Hepatocyte (in vitro differentiated cells): ENCODE data around the gene FOS. TPM values are rescaled to one million over a fixed set of nuclear protein-coding genes. Genes with fewer than 3 reads are reported as not detected.

ENCODE experiments used
- DNase-seq: peaks from one replicate; pipeline ENCODE4 v3.0.0-alpha.2; 2016; ENCODE audit warnings: low spot score
- H2AFZ ChIP-seq: fragments of 200-600 bp; sonication (generic); 2 replicates; pipeline ENCODE4 v1.6.0; 2016; ENCODE audit warnings: antibody characterized with exemption, mild to moderate bottlenecking
- H3K27ac ChIP-seq: fragments of 200-600 bp; sonication (generic); 2 replicates; pipeline ENCODE4 v1.5.1; 2016; ENCODE audit warnings: mild to moderate bottlenecking
- H3K27me3 ChIP-seq: fragments of 200-600 bp; sonication (generic); 2 replicates; pipeline ENCODE4 v1.6.1; 2016
- H3K36me3 ChIP-seq: fragments of 200-600 bp; sonication (generic); replicated peaks from 2 replicates; pipeline ENCODE4 v1.5.1; 2016; ENCODE audit warnings: low read depth; ENCODE audit not compliant: insufficient read depth
- H3K4me1 ChIP-seq: fragments of 200-600 bp; sonication (generic); 2 replicates; pipeline ENCODE4 v1.5.1; 2016; ENCODE audit warnings: mild to moderate bottlenecking, moderate library complexity; ENCODE audit not compliant: insufficient read depth
- H3K4me2 ChIP-seq: fragments of 200-600 bp; sonication (generic); 2 replicates; pipeline ENCODE4 v1.6.0; 2016
- H3K4me3 ChIP-seq: fragments of 200-600 bp; sonication (generic); 2 replicates; pipeline ENCODE4 v1.5.1; 2016; ENCODE audit warnings: mild to moderate bottlenecking
- H3K79me2 ChIP-seq: fragments of 200-600 bp; sonication (generic); 2 replicates; pipeline ENCODE4 v1.6.0; 2017; ENCODE audit warnings: mild to moderate bottlenecking
- H3K9me2 ChIP-seq: fragments of 200-600 bp; sonication (generic); replicated peaks from 2 replicates; pipeline ENCODE4 v1.6.0; 2017; ENCODE audit warnings: mild to moderate bottlenecking; ENCODE audit not compliant: insufficient read depth
- H3K9me3 ChIP-seq: fragments of 200-600 bp; sonication (generic); 2 replicates; pipeline ENCODE4 v1.5.1; 2016; ENCODE audit warnings: low read depth, mild to moderate bottlenecking
- H4K20me1 ChIP-seq: fragments of 200-600 bp; sonication (generic); 2 replicates; pipeline ENCODE4 v1.6.0; 2016; ENCODE audit warnings: mild to moderate bottlenecking; ENCODE audit not compliant: insufficient read depth, poor library complexity, severe bottlenecking
- EZH2 ChIP-seq: fragments of 200-600 bp; sonication (generic); IDR thresholded peaks from 2 replicates; pipeline ENCODE4 v1.6.1; 2016; ENCODE audit warnings: antibody characterized with exemption, mild to moderate bottlenecking, borderline replicate concordance
- EZH2phosphoT487 ChIP-seq: fragments of 200-600 bp; sonication (generic); IDR thresholded peaks from one replicate; pipeline ENCODE4 v1.6.1; 2018; ENCODE audit warnings: antibody characterized with exemption, mild to moderate bottlenecking, low read depth, moderate library complexity; ENCODE audit not compliant: unreplicated experiment, severe bottlenecking
- WGBS: methylation state at CpG from one replicate; pipeline ENCODE4 v1.1.6; 2016; ENCODE audit warnings: low lambda C conversion rate; ENCODE audit errors: missing lambda C conversion rate; 5-methylcytosine and 5-hydroxymethylcytosine counted together
- polyA plus RNA-seq: library from polyadenylated mRNA; unstranded; fragments of >200 nt; fragmentation: Nextera tagmentation; extraction: Ambion mirVana; gene quantifications from 2 replicates; pipeline ENCODE4 v1.2.1, GENCODE V29; 2016
- small RNA-seq: library from RNA; depleted of rRNA; stranded (forward); fragments of <200 nt; gene quantifications from one replicate; pipeline ENCODE3, GENCODE V24; 2014
- total RNA-seq: library from RNA; depleted of rRNA; stranded (reverse); fragments of >200 nt; gene quantifications from 2 replicates; pipeline ENCODE4 v1.2.3, GENCODE V29; 2014
- TF ChIP-seq, protein P1 (sequence below): fragments of 200-600 bp; sonication (generic); IDR thresholded peaks from 2 replicates; pipeline ENCODE4 v1.5.1; 2016; ENCODE audit warnings: antibody characterized with exemption, mild to moderate bottlenecking; ENCODE audit not compliant: poor library complexity

The FOS gene
- total and polyA plus RNA-seq, 2 experiments from 2014 or later = 865 to 935 TPM

DNA sequence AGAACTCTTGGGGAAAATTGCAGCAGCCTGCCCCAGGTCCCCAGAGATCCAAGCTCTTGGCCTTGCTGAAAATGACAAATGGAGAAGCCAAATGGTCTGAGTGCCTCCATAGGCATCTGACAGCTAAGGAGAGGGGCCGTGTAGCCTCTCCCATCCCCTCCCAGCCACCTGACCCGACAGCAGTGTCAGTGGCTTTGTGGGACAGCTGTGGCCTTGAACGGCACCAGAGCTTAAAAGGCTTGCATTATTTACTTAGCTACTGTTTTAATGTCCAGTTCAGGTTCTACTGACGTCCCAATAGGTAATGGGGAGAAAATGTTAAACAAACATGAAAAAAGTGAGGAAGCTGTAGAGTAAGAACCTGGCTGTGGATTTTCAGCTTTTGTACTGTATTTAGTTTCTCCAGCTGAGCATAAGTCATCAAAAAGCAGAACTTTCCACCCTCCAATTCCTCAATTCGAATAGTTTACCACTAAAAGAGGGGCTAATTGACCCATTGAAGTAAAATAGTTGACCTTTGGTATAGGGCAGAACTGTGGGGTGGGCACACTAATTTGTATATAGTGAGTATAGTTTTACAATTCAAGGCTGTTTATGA lies 50.0 kb downstream of the FOS start:
- Histone ChIP-seq H3K9me2 (no peaks in the 10 kb centered on the region), H2AFZ (no peak overlapping the region), H4K20me1 (no peaks in the 10 kb centered on the region), H3K36me3 (no peaks in the 10 kb centered on the region), H3K4me2 (no peak overlapping the region), H3K27me3 (no peaks in the 10 kb centered on the region), H3K9me3 (no peaks in the 10 kb centered on the region), H3K79me2 (no peaks in the 10 kb centered on the region), H3K27ac (no peak overlapping the region), H3K4me1 (no peaks in the 10 kb centered on the region), H3K4me3 (no peak overlapping the region)
- no peak for DNase-seq
- TF ChIP-seq, protein P1, sequence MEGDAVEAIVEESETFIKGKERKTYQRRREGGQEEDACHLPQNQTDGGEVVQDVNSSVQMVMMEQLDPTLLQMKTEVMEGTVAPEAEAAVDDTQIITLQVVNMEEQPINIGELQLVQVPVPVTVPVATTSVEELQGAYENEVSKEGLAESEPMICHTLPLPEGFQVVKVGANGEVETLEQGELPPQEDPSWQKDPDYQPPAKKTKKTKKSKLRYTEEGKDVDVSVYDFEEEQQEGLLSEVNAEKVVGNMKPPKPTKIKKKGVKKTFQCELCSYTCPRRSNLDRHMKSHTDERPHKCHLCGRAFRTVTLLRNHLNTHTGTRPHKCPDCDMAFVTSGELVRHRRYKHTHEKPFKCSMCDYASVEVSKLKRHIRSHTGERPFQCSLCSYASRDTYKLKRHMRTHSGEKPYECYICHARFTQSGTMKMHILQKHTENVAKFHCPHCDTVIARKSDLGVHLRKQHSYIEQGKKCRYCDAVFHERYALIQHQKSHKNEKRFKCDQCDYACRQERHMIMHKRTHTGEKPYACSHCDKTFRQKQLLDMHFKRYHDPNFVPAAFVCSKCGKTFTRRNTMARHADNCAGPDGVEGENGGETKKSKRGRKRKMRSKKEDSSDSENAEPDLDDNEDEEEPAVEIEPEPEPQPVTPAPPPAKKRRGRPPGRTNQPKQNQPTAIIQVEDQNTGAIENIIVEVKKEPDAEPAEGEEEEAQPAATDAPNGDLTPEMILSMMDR = no peak
- TF ChIP-seq EZH2phosphoT487 = no peak
- no peak for TF ChIP-seq EZH2
- WGBS = 59% methylated on average over 5 of the region's 5 CpGs

DNA sequence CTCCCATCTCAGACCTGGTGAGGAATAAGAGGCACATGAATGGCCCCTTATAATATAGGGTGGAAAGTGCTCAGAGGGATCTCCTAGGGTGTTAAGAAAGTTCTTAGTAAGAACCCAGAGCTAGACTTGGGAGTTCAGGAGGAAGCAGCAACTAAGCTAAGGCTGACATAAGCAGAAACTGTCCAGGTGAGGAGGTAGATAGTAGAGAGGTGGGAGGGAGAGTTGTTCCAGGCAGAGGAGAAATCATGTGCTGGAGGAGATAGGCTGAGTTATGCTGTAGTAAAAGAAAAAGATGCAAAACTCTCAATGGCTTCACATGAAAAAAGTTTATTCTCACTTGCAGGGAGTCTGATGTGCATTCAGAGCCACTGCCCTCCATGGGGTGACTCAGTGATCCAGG lies 50.7 kb downstream of the FOS start:
- DNase-seq = no peak
- no peaks in the 10 kb centered on the region for H3K9me2 ChIP-seq
- H3K36me3 ChIP-seq = no peaks in the 10 kb centered on the region
- H3K4me3 ChIP-seq = no peak overlapping the region
- H3K27me3 ChIP-seq = no peaks in the 10 kb centered on the region
- H3K79me2 ChIP-seq = no peaks in the 10 kb centered on the region
- H3K4me1 ChIP-seq = no peaks in the 10 kb centered on the region
- H4K20me1 ChIP-seq = no peaks in the 10 kb centered on the region
- no peaks in the 10 kb centered on the region for H3K9me3 ChIP-seq
- H2AFZ ChIP-seq = no peak overlapping the region
- H3K27ac ChIP-seq = no peak overlapping the region
- H3K4me2 ChIP-seq = no peak overlapping the region
- no peak for TF ChIP-seq EZH2

DNA sequence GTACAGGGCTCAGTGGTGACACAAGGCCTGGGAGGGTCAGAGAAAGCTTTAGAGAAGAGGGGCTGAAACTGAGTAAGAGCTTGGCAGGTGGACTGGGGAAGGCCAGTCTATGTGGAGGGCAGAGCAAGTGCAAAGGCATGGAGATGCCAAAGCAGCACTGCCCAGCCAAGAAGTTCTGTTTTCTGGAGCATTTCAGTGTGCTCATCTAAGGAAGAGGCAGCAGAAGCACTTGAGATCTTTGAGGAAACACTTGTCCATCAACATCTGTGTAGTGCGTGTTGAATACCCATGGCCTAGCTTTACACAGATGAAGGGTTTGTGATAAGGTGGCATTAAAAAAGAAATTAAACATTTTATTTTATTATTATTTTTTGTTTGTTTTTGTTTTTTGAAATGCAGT lies 52.8 kb downstream of the FOS start:
- no peak for TF ChIP-seq EZH2
- TF ChIP-seq, protein P1 = no peak
- no peak for TF ChIP-seq EZH2phosphoT487
- DNase-seq = no peak
- H2AFZ ChIP-seq = no peak overlapping the region
- H3K79me2 ChIP-seq = no peaks in the 10 kb centered on the region
- no peaks in the 10 kb centered on the region for H3K4me1 ChIP-seq
- no peak overlapping the region for H3K4me3 ChIP-seq
- no peaks in the 10 kb centered on the region for H3K27me3 ChIP-seq
- no peaks in the 10 kb centered on the region for H3K9me2 ChIP-seq
- no peak overlapping the region for H3K4me2 ChIP-seq
- H3K27ac ChIP-seq = no peak overlapping the region
- WGBS = 96% methylated on average over 1 of the region's 1 CpG
- no peaks in the 10 kb centered on the region for H3K36me3 ChIP-seq
- H4K20me1 ChIP-seq = no peaks in the 10 kb centered on the region
- H3K9me3 ChIP-seq = no peaks in the 10 kb centered on the region

Small RNA genes lying within 50 kb of the gene (small RNA-seq; reads per million reads assigned to genes)
- not detected for gene RF00004

Other genes starting within 250 kb of the FOS start
- 15.6 and 21.3 TPM in 2 replicates for gene MLH3, start 227.4 kb upstream of the FOS start, total RNA-seq
- gene MLH3, start 227.4 kb upstream of the FOS start, polyA plus RNA-seq = 8.5 and 9.9 TPM in 2 replicates
- gene ACYP1, start 214.8 kb upstream of the FOS start, total RNA-seq = 7.1 and 9.5 TPM in 2 replicates
- gene ACYP1, start 214.8 kb upstream of the FOS start, polyA plus RNA-seq = 13.5 and 19.5 TPM in 2 replicates
- gene ZC2HC1C, start 209.2 kb upstream of the FOS start, total RNA-seq = 1.7 and 14.9 TPM in 2 replicates
- gene ZC2HC1C, start 209.2 kb upstream of the FOS start, polyA plus RNA-seq = 1.1 and 3.8 TPM in 2 replicates
- gene NEK9, start 151.8 kb upstream of the FOS start, total RNA-seq = 19.5 and 21.1 TPM in 2 replicates
- gene NEK9, start 151.8 kb upstream of the FOS start, polyA plus RNA-seq = 8.8 and 12.9 TPM in 2 replicates
- 375 and 378 TPM in 2 replicates for gene TMED10, start 102.2 kb upstream of the FOS start, total RNA-seq
- gene TMED10, start 102.2 kb upstream of the FOS start, polyA plus RNA-seq = 390 and 411 TPM in 2 replicates
- 68.9 and 89.0 TPM in 2 replicates for gene JDP2, start 149.2 kb downstream of the FOS start, total RNA-seq
- gene JDP2, start 149.2 kb downstream of the FOS start, polyA plus RNA-seq = 79.9 and 85.4 TPM in 2 replicates
- gene BATF, start 243.6 kb downstream of the FOS start, total RNA-seq = 0.60 TPM in 1 of 2 replicates, not detected in the other
- gene BATF, start 243.6 kb downstream of the FOS start, polyA plus RNA-seq = 3.1 and 3.6 TPM in 2 replicates